ENCODE data around the gene PKIG.

DNA sequence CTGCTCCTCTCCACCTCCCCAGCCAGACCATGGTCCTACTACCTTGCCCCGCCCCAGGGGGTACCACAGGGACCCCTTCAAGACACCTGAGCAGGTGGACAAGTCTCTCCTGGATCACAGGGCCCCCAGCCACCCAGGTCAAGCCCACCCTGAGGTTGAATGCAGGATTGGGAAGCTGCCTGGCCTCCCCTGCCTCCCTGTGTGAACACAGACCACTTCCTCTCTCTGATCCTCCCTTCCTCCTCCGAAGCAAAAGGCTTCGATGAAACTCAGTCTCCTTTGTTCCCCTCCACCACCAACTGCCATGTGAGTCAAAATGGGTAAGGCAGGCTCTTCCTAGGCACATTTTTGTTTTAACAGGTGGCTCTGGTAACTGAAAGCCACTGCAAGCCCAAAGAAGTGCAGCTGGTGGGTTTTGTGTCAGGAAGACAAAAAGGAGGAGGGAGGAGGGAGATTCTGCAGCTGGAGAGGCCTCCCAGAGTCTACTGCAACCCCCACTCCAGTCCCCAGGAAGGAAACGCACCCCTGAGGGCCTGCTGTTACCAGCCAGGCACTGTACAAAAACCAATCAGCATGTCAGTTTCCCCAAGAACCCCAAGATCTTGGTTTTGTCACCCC lies 63.8 kb downstream of the PKIG start:
- TF ChIP-seq, protein P1, sequence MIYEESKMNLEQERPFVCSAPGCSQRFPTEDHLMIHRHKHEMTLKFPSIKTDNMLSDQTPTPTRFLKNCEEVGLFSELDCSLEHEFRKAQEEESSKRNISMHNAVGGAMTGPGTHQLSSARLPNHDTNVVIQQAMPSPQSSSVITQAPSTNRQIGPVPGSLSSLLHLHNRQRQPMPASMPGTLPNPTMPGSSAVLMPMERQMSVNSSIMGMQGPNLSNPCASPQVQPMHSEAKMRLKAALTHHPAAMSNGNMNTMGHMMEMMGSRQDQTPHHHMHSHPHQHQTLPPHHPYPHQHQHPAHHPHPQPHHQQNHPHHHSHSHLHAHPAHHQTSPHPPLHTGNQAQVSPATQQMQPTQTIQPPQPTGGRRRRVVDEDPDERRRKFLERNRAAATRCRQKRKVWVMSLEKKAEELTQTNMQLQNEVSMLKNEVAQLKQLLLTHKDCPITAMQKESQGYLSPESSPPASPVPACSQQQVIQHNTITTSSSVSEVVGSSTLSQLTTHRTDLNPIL (CRISPR knock-in tag; IDR thresholded peaks at IDR 0.05) = no peak
- TF ChIP-seq, protein P2, sequence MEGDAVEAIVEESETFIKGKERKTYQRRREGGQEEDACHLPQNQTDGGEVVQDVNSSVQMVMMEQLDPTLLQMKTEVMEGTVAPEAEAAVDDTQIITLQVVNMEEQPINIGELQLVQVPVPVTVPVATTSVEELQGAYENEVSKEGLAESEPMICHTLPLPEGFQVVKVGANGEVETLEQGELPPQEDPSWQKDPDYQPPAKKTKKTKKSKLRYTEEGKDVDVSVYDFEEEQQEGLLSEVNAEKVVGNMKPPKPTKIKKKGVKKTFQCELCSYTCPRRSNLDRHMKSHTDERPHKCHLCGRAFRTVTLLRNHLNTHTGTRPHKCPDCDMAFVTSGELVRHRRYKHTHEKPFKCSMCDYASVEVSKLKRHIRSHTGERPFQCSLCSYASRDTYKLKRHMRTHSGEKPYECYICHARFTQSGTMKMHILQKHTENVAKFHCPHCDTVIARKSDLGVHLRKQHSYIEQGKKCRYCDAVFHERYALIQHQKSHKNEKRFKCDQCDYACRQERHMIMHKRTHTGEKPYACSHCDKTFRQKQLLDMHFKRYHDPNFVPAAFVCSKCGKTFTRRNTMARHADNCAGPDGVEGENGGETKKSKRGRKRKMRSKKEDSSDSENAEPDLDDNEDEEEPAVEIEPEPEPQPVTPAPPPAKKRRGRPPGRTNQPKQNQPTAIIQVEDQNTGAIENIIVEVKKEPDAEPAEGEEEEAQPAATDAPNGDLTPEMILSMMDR (IDR thresholded peaks at IDR 0.05 in 2 of 3, conservative IDR thresholded peaks at IDR 0.05 in 1 of 3; ENCODE audit: insufficient read depth in 2 of 3, low read depth in 1 of 3, low read length in 3 of 3) = no peak
- TF ChIP-seq RCOR1 (IDR thresholded peaks at IDR 0.05; ENCODE audit: borderline replicate concordance in 1 of 2, low read depth in 2 of 2, low read length in 2 of 2) (no peak), ZNF124 (CRISPR knock-in tag; IDR thresholded peaks at IDR 0.05) (no peak), FOSL1 (tag; conservative IDR thresholded peaks at IDR 0.05) (no peak), NRF1 (conservative IDR thresholded peaks at IDR 0.05 in 1 of 2, IDR thresholded peaks at IDR 0.05 in 1 of 2) (no peak), SMC3 (conservative IDR thresholded peaks at IDR 0.05; ENCODE audit: insufficient read depth, low read depth, low read length) (no peak)

Data from K562 (cell line).